ENCODE data around the gene TCF19.

TCF19 gene

DNA sequence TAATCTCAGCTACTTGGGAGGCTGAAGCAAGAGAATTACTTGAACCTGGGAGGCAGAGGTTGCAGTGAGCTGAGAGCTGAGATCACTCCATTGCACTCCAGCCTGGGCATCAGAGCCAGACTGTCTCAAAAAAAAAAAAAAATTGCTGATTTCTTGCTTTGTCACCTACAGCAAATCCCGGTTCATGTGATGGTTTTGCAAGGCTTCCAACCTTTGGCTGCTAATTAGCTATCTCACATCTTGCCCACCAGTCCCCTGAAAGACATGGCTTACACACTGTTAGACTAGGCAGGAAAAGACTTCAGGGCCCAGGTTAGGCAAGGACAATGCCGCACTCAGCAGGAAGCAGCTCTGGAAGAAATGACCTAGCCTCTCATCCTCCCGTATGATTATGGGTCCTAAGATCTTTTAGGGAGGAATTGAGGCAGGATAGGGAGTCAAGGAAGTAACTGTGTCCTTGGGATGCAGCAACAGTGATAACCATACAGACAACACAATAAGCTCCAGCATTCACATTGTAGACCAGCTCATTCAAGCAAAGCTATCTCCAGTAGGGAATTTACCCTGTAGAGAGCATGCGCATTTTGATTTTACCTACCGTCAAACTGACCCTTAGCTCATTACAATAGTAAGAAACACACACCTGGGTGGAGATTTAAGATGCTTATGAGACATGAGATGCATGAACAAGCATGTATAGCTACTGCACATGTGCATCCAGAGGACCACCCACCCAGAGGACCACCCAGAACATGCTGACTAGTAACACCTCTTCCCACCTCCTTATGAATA lies 52.5 kb downstream of the TCF19 start:
- DNase-seq = no peak
